Tibial artery (tissue), 4 donors: ENCODE results near the gene NDUFA13.

Experiments
- DNase-seq, 2 donors: peaks; one replicate each; pipeline ENCODE4 v3.0.0-alpha.2; 2019
- H3K27ac ChIP-seq, 2 donors: fragments of 200-600 bp; sonication (generic) in 1 of 2; 1 replicate in 1 of 2; 2 replicates in 1 of 2; pipeline ENCODE4 v1.5.1; 2018 to 2019; ENCODE audit warnings: mild to moderate bottlenecking in 1 of 2
- H3K27me3 ChIP-seq, 2 donors: fragments of 200-600 bp; sonication (generic) in 1 of 2; one replicate each; pipeline versions ENCODE4 v1.5.1 to v1.6.0; 2016 to 2019
- H3K36me3 ChIP-seq, 3 donors: fragments of 200-600 bp; sonication (generic) in 2 of 3; one replicate each; pipeline ENCODE4 v1.5.1; 2016 to 2019; ENCODE audit warnings: mild to moderate bottlenecking in 2 of 3
- H3K4me1 ChIP-seq, 4 donors: fragments of 200-600 bp; sonication (generic) in 2 of 4; 1 replicate in 3 of 4; 2 replicates in 1 of 4; pipeline ENCODE4 v1.5.1; 2016 to 2019
- H3K4me3 ChIP-seq, 2 donors: fragments of 200-600 bp; sonication (generic) in 1 of 2; 1 replicate in 1 of 2; 2 replicates in 1 of 2; pipeline ENCODE4 v1.5.1; 2018 to 2019; ENCODE audit warnings: mild to moderate bottlenecking in 2 of 2
- H3K9me3 ChIP-seq, 3 donors: fragments of 200-600 bp; sonication (generic) in 1 of 3; one replicate each; pipeline ENCODE4 v1.5.1; 2016 to 2019
- intact Hi-C: fragments of 100-400 bp; cut with DNase I; formaldehyde crosslinking; loops from one replicate; pipeline ENCODE4 v1.15.0; 2023; ENCODE audit warnings: low total_unique reads
- TF ChIP-seq, protein P1 (sequence below), 2 experiments: fragments of 200-600 bp in 1 of 2; fragments of 450-650 bp in 1 of 2; IDR thresholded peaks; one replicate each; pipeline ENCODE4 v1.5.1; 2017 to 2019; ENCODE audit warnings: antibody characterized with exemption in 2 of 2, mild to moderate bottlenecking in 1 of 2, moderate library complexity in 1 of 2

NDUFA13 gene

DNA sequence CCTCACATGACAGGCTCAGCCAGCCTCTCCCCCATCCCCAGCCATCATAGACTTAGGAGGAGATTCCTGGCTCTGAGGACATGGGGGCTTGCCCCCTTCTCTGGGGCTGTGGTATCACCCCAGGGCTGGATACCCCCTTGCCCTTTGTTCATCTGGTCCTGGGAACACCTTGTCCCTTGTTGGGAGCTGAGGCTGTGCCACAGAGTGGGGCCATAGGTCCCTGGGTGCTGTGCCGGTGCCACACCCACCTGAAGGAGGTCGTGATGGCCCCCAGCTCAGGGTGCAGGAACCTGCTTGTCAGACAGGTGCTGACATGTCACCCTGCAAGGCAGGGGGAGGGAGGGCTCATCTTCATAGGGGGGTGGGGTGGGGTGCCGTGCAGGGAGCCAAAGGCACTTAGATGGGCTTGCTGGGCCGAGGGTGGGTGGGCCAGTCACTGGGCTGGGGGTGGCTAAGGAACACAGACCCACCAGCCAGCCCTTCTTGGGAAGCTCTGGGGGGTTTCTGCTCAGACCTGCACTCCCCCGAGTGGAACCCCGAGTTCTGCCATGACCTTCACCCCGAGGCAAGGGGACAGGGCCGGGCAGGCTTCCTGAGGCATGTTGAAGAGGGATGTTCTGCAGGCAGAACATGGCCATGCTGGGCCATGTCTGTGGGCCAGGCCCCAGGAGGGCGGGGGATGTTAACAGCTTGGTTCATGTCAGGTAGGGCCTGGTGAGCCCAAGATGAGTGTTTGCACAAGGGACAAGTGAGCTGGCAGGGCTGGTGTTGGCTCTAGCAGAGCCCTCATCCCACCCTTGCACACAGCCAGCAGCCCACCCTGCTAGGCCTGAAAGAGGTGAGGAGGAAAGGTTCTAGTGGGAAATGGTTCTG, 28.7 kb upstream of the NDUFA13 start:
- Histone ChIP-seq H3K4me1 (peaks cover 0 to 53% (median 29%) of the 10 kb centered on the region in 4 donors), H3K4me3 (no peak overlapping the region), H3K36me3 (peaks cover 0 to 18% (median 1%) of the 10 kb centered on the region in 3 donors), H3K9me3 (no peaks in the 10 kb centered on the region), H3K27me3 (no peaks in the 10 kb centered on the region), H3K27ac (peak overlapping the region; percentile 78 to 86)
- intact Hi-C loops: no loop called here
- TF ChIP-seq, protein P1, sequence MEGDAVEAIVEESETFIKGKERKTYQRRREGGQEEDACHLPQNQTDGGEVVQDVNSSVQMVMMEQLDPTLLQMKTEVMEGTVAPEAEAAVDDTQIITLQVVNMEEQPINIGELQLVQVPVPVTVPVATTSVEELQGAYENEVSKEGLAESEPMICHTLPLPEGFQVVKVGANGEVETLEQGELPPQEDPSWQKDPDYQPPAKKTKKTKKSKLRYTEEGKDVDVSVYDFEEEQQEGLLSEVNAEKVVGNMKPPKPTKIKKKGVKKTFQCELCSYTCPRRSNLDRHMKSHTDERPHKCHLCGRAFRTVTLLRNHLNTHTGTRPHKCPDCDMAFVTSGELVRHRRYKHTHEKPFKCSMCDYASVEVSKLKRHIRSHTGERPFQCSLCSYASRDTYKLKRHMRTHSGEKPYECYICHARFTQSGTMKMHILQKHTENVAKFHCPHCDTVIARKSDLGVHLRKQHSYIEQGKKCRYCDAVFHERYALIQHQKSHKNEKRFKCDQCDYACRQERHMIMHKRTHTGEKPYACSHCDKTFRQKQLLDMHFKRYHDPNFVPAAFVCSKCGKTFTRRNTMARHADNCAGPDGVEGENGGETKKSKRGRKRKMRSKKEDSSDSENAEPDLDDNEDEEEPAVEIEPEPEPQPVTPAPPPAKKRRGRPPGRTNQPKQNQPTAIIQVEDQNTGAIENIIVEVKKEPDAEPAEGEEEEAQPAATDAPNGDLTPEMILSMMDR (IDR thresholded peaks at IDR 0.05): no peak
- DNase-seq: no peak

- Histone ChIP-seq H3K27me3 (no peaks in the 10 kb centered on the region), H3K9me3 (no peaks in the 10 kb centered on the region), H3K27ac (peak overlapping the region; percentile 78 to 86), H3K36me3 (peaks cover 8 to 22% (median 10%) of the 10 kb centered on the region in 3 donors), H3K4me1 (peaks cover 0 to 50% (median 29%) of the 10 kb centered on the region in 4 donors), H3K4me3 (peak overlapping the region in 1 of 2 donors; percentile 37)
- TF ChIP-seq, protein P1 (IDR thresholded peaks at IDR 0.05): no peak
- intact Hi-C loops: no loop called here
- no peak for DNase-seq
Observed at GRCh38 chr19:19487950-19488874, 27.8 kb upstream of the NDUFA13 start.

DNA sequence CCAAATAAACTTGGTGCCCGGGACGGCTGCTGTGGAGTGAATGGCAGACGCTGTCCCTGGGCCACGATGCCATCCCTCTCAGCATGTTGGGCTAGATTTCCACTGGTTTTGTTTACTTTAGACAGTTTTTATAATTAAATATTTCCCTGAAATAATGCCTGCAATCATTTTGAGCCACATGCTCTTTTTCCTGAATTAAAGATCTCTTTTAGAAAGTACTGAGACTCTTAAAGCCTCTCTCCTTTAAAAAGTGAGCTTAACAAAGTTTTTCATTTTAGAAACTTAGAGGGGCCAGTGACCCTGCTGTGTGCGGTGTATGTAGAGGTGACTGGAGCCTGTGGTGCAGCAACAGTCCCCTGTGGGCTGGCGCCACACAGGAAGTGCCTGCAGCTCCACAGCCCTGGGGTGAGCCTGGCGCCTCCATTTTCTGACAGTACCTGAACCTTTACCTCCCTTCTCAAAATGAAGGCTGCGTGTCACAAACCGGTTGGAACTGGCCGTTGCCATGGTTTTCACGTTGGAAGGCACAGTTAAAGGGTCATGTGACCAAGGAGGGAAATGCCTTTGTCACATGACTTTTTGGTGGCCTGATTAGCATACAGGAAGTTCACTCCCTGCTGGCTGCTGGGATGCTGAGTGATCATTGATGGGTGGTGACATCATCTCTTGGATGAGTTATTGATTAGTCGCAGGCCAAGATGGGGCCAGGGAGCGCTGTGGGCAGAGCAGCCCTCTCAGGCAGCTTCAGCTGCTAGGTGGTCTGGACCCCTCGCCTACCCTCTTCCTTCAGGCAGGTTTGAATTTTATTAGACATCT, 26.9 kb upstream of the NDUFA13 start:
- Histone ChIP-seq H3K9me3 (no peaks in the 10 kb centered on the region), H3K36me3 (peaks cover 13 to 28% (median 19%) of the 10 kb centered on the region in 3 donors), H3K4me1 (peaks cover 0 to 50% (median 29%) of the 10 kb centered on the region in 4 donors), H3K27ac (peak overlapping the region; percentile 78 to 86), H3K27me3 (no peaks in the 10 kb centered on the region), H3K4me3 (peak overlapping the region; percentile 32 to 37)
- intact Hi-C loops: no loop called here
- TF ChIP-seq, protein P1 (IDR thresholded peaks at IDR 0.05): no peak
- DNase-seq: peak; percentile 84 to 93

DNA sequence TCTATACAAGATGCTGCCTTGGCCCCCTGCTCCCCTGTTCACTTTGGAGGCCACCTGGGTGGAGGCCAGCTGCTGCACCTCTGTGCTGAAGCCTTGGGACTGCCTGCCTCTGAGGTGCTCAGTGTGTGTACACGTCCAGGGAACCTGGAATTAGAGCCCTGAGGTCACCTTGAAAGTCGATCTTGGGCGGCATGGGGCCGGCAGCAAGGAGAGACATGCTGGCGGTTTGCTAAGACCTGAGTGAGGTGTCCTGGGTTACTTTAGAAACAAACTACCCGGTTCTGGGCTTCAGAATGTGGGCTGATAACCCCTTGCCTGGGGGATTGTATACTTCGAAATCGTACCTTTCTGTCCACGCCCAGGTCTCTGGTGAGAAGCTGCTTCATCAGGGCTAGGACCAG, 26.2 kb upstream of the NDUFA13 start:
- DNase-seq: no peak
- H3K27me3 ChIP-seq: no peaks in the 10 kb centered on the region
- TF ChIP-seq, protein P1 (IDR thresholded peaks at IDR 0.05): no peak
- H3K27ac ChIP-seq: peak overlapping the region; percentile 78 to 86
- peaks cover 20 to 35% (median 26%) of the 10 kb centered on the region in 3 donors for H3K36me3 ChIP-seq
- H3K9me3 ChIP-seq: no peaks in the 10 kb centered on the region
- peak overlapping the region in 1 of 2 donors; percentile 32 for H3K4me3 ChIP-seq
- intact Hi-C loops: loop anchor here (2.0 kb wide), 1 partner anchor 123 kb away; no protein-coding TSS in a partner anchor
- peaks cover 0 to 50% (median 29%) of the 10 kb centered on the region in 4 donors for H3K4me1 ChIP-seq
